Liver (tissue), 9 donors: Measurements from ENCODE around the gene ARHGDIB. TPM values are rescaled to one million over a fixed set of nuclear protein-coding genes. Genes with fewer than 3 reads are reported as not detected.

ENCODE experiments used
- DNase-seq: peaks from one replicate; pipeline ENCODE4 v3.0.0-alpha.2; 2017; ENCODE audit warnings: low spot score
- H3K27ac ChIP-seq, 2 donors: one replicate each; pipeline ENCODE4 v1.7.0; 2013; ENCODE audit warnings: inconsistent platforms in 2 of 2, low read length in 2 of 2, control low read depth in 1 of 2, low read depth in 1 of 2, mild to moderate bottlenecking in 1 of 2
- H3K27me3 ChIP-seq, 4 donors: one replicate each; pipeline versions ENCODE4 v1.6.1 to v1.7.0; 2013; ENCODE audit warnings: low read length in 3 of 4, inconsistent platforms in 1 of 4, mild to moderate bottlenecking in 1 of 4, moderate library complexity in 1 of 4; ENCODE audit not compliant: control insufficient read depth in 4 of 4, insufficient read depth in 4 of 4
- H3K36me3 ChIP-seq, 4 donors: one replicate each; pipeline versions ENCODE4 v1.6.1 to v1.7.0; 2013; ENCODE audit warnings: low read length in 3 of 4, mild to moderate bottlenecking in 3 of 4, low read depth in 1 of 4, moderate library complexity in 1 of 4; ENCODE audit not compliant: control insufficient read depth in 4 of 4, insufficient read depth in 3 of 4
- H3K4me1 ChIP-seq, 4 donors: one replicate each; pipeline versions ENCODE4 v1.6.1 to v1.7.0; 2013; ENCODE audit warnings: low read length in 3 of 4, mild to moderate bottlenecking in 3 of 4, moderate library complexity in 1 of 4; ENCODE audit not compliant: control insufficient read depth in 4 of 4, insufficient read depth in 4 of 4
- H3K4me3 ChIP-seq, 3 donors: one replicate each; pipeline versions ENCODE4 v1.6.1 to v1.7.0; 2013; ENCODE audit warnings: low read length in 3 of 3, control low read depth in 1 of 3, low read depth in 1 of 3, mild to moderate bottlenecking in 1 of 3
- H3K9ac ChIP-seq, 2 donors: one replicate each; pipeline ENCODE4 v1.7.0; 2013; ENCODE audit warnings: low read length in 2 of 2, mild to moderate bottlenecking in 2 of 2, moderate library complexity in 2 of 2, control low read depth in 1 of 2, low read depth in 1 of 2
- H3K9me3 ChIP-seq, 4 donors: one replicate each; pipeline versions ENCODE4 v1.6.1 to v1.7.0; 2013; ENCODE audit warnings: low read length in 3 of 4; ENCODE audit not compliant: control insufficient read depth in 4 of 4
- ATF3 ChIP-seq: IDR thresholded peaks from 2 replicates; pipeline ENCODE4 v1.6.1; 2016; ENCODE audit warnings: antibody characterized with exemption
- EGR1 ChIP-seq, 2 donors: IDR thresholded peaks; 2 replicates each; pipeline ENCODE4 v1.6.1; 2016 to 2018; ENCODE audit warnings: antibody characterized with exemption in 2 of 2, low read depth in 2 of 2
- FOXA1 ChIP-seq: IDR thresholded peaks from 2 replicates; pipeline ENCODE4 v1.6.1; 2016; ENCODE audit warnings: antibody characterized with exemption
- FOXA2 ChIP-seq: IDR thresholded peaks from 2 replicates; pipeline ENCODE4 v1.6.1; 2016; ENCODE audit warnings: antibody characterized with exemption
- GABPA ChIP-seq, 2 donors: IDR thresholded peaks in 1 of 2; conservative IDR thresholded peaks in 1 of 2; 2 replicates each; pipeline ENCODE4 v1.6.1; 2016; ENCODE audit warnings: antibody characterized with exemption in 2 of 2, mild to moderate bottlenecking in 1 of 2, moderate library complexity in 1 of 2
- HNF4A ChIP-seq, 2 donors: conservative IDR thresholded peaks; 2 replicates each; pipeline ENCODE4 v1.6.1; 2016; ENCODE audit warnings: antibody characterized with exemption in 2 of 2, mild to moderate bottlenecking in 2 of 2
- HNF4G ChIP-seq: IDR thresholded peaks from 2 replicates; pipeline ENCODE4 v1.6.1; 2016; ENCODE audit warnings: antibody characterized with exemption
- JUND ChIP-seq, 2 donors: IDR thresholded peaks; 2 replicates each; pipeline ENCODE4 v1.6.1; 2016; ENCODE audit warnings: antibody characterized with exemption in 2 of 2
- NR2F2 ChIP-seq: IDR thresholded peaks from 2 replicates; pipeline ENCODE4 v1.6.1; 2016; ENCODE audit warnings: antibody characterized with exemption
- RAD21 ChIP-seq, 2 donors: IDR thresholded peaks; 2 replicates each; pipeline ENCODE4 v1.6.1; 2016; ENCODE audit warnings: antibody characterized with exemption in 2 of 2, mild to moderate bottlenecking in 2 of 2
- REST ChIP-seq: IDR thresholded peaks from 2 replicates; pipeline ENCODE4 v1.6.1; 2016; ENCODE audit warnings: antibody characterized with exemption, mild to moderate bottlenecking
- RXRA ChIP-seq, 2 donors: IDR thresholded peaks; 2 replicates each; pipeline ENCODE4 v1.6.1; 2017 to 2018; ENCODE audit warnings: antibody characterized with exemption in 2 of 2, mild to moderate bottlenecking in 1 of 2
- SP1 ChIP-seq: IDR thresholded peaks from 2 replicates; pipeline ENCODE4 v1.6.1; 2018; ENCODE audit warnings: antibody characterized with exemption, mild to moderate bottlenecking
- TAF1 ChIP-seq: conservative IDR thresholded peaks from 2 replicates; pipeline ENCODE4 v1.6.1; 2016; ENCODE audit warnings: antibody characterized with exemption, mild to moderate bottlenecking
- YY1 ChIP-seq: IDR thresholded peaks from 2 replicates; pipeline ENCODE4 v1.6.1; 2016; ENCODE audit warnings: antibody characterized with exemption, mild to moderate bottlenecking
- WGBS: extraction: QIAGEN DNeasy Blood & Tissue Kit; methylation state at CpG from one replicate; pipeline ENCODE4 v1.1.7; 2013; 5-methylcytosine and 5-hydroxymethylcytosine counted together
- polyA plus RNA-seq, 2 donors: library from polyadenylated mRNA; stranded (reverse) in 1 of 2; unstranded in 1 of 2; fragments of 200-250 nt in 1 of 2; fragments of >200 nt in 1 of 2; fragmentation: Nextera tagmentation in 1 of 2; extraction: Ambion mirVana in 1 of 2; gene quantifications; one replicate each; pipeline versions ENCODE4 v1.2.1 to v1.2.3, GENCODE V29; 2013 to 2015
- total RNA-seq, 2 donors: library from RNA; depleted of rRNA; stranded (reverse); fragments of >200 nt; gene quantifications; one replicate each; pipeline ENCODE4 v1.2.3, GENCODE V29; 2014
- TF ChIP-seq, protein P1 (sequence below): IDR thresholded peaks from 2 replicates; pipeline ENCODE4 v1.6.1; 2016; ENCODE audit warnings: antibody characterized with exemption
- TF ChIP-seq, protein P2 (sequence below): fragments of 150-350 bp; IDR thresholded peaks from 2 replicates; pipeline ENCODE4 v1.5.1; 2017; ENCODE audit warnings: improper control_type of control experiment, low read depth, low read length; ENCODE audit not compliant: missing input control
- TF ChIP-seq, protein P3 (sequence below): IDR thresholded peaks from 2 replicates; pipeline ENCODE4 v1.6.1; 2016; ENCODE audit warnings: antibody characterized with exemption
- donor health status: healthy.
- donor health status: healthy.
- donor health status: healthy.
- donor health status: healthy.
- donor health status: healthy.

Gene ARHGDIB
- total and polyA plus RNA-seq, 4 donors, result 36.3 to 66.9 (median 47.5) TPM

- DNase-seq, result no peak
- Histone ChIP-seq H3K4me3 (no peak overlapping the region), H3K4me1 (no peaks in the 10 kb centered on the region), H3K36me3 (peaks cover 0 to 2% (median 0%) of the 10 kb centered on the region in 4 donors), H3K27ac (no peak overlapping the region), H3K9ac (no peak overlapping the region), H3K27me3 (no peaks in the 10 kb centered on the region), H3K9me3 (no peaks in the 10 kb centered on the region)
- 80% methylated on average over 2 of the region's 2 CpGs for WGBS
- TF ChIP-seq YY1 (no peak), GABPA (IDR thresholded peaks at IDR 0.05 in 1 of 2, conservative IDR thresholded peaks at IDR 0.05 in 1 of 2) (no peak), NR2F2 (no peak), HNF4G (no peak), REST (no peak), FOXA2 (no peak)
- TF ChIP-seq, protein P1, sequence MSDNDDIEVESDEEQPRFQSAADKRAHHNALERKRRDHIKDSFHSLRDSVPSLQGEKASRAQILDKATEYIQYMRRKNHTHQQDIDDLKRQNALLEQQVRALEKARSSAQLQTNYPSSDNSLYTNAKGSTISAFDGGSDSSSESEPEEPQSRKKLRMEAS, result no peak
These were observed 45.7 kb downstream of the ARHGDIB start for GRCh38 chr12:14915736-14916135.

DNA sequence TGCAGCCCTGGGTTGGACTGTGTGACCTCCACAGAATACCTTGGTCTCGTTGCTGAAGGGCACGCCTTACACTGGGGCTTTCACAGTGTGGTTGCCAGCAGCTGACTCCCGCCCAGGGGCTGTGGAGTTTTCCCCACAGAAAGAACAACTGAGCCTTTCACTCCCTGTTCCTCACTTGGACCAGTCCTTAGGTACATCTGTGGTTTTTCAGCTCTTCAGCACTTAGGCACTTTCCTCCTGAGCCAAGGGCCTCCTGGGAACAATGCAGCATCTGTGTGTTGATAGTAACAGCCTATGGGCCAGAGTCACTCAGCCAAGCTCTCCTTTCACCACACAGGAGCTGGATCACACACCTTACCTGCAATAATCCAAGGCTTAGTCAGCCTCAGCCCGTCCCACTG, 48.0 kb downstream of the ARHGDIB start:
- H3K4me3 ChIP-seq, result no peak overlapping the region
- no peak overlapping the region for H3K27ac ChIP-seq
- no peak for TF ChIP-seq ATF3
- no peak for TF ChIP-seq EGR1 (IDR thresholded peaks at IDR 0.05; ENCODE audit: low read depth in 2 of 2)
- TF ChIP-seq RAD21 (IDR thresholded peaks at IDR 0.05), result no peak
- no peak for TF ChIP-seq HNF4A (conservative IDR thresholded peaks at IDR 0.05)
- TF ChIP-seq, protein P2, sequence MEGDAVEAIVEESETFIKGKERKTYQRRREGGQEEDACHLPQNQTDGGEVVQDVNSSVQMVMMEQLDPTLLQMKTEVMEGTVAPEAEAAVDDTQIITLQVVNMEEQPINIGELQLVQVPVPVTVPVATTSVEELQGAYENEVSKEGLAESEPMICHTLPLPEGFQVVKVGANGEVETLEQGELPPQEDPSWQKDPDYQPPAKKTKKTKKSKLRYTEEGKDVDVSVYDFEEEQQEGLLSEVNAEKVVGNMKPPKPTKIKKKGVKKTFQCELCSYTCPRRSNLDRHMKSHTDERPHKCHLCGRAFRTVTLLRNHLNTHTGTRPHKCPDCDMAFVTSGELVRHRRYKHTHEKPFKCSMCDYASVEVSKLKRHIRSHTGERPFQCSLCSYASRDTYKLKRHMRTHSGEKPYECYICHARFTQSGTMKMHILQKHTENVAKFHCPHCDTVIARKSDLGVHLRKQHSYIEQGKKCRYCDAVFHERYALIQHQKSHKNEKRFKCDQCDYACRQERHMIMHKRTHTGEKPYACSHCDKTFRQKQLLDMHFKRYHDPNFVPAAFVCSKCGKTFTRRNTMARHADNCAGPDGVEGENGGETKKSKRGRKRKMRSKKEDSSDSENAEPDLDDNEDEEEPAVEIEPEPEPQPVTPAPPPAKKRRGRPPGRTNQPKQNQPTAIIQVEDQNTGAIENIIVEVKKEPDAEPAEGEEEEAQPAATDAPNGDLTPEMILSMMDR, result no peak
- TF ChIP-seq FOXA2, result no peak
- TF ChIP-seq YY1, result no peak
- TF ChIP-seq FOXA1, result no peak
- TF ChIP-seq HNF4G, result no peak
- TF ChIP-seq RXRA (IDR thresholded peaks at IDR 0.05), result no peak
- no peak for TF ChIP-seq SP1
- no peak for TF ChIP-seq NR2F2
- TF ChIP-seq, protein P3, sequence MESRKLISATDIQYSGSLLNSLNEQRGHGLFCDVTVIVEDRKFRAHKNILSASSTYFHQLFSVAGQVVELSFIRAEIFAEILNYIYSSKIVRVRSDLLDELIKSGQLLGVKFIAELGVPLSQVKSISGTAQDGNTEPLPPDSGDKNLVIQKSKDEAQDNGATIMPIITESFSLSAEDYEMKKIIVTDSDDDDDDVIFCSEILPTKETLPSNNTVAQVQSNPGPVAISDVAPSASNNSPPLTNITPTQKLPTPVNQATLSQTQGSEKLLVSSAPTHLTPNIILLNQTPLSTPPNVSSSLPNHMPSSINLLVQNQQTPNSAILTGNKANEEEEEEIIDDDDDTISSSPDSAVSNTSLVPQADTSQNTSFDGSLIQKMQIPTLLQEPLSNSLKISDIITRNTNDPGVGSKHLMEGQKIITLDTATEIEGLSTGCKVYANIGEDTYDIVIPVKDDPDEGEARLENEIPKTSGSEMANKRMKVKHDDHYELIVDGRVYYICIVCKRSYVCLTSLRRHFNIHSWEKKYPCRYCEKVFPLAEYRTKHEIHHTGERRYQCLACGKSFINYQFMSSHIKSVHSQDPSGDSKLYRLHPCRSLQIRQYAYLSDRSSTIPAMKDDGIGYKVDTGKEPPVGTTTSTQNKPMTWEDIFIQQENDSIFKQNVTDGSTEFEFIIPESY, result no peak
- TF ChIP-seq, protein P1, result no peak
- no peak for TF ChIP-seq TAF1
- TF ChIP-seq JUND (IDR thresholded peaks at IDR 0.05), result no peak
- no peak for TF ChIP-seq GABPA (IDR thresholded peaks at IDR 0.05 in 1 of 2, conservative IDR thresholded peaks at IDR 0.05 in 1 of 2)
- no peaks in the 10 kb centered on the region for H3K27me3 ChIP-seq
- peaks cover 0 to 1% (median 0%) of the 10 kb centered on the region in 4 donors for H3K9me3 ChIP-seq
- H3K9ac ChIP-seq, result no peak overlapping the region
- 91% methylated on average over 4 of the region's 4 CpGs for WGBS
- no peaks in the 10 kb centered on the region for H3K4me1 ChIP-seq
- peaks cover 0 to 2% (median 0%) of the 10 kb centered on the region in 4 donors for H3K36me3 ChIP-seq
- no peak for DNase-seq
